Progenitor cell of endocrine pancreas (in vitro differentiated cells): ENCODE results near the gene PROX2. TPM values are rescaled to one million over a fixed set of nuclear protein-coding genes. Genes with fewer than 3 reads are reported as not detected.

Experiments used
- DNase-seq: peaks from one replicate; pipeline ENCODE4 v3.0.0; 2021; ENCODE audit warnings: low spot score; ENCODE audit not compliant: unreplicated experiment
- H3K27ac Mint-ChIP-seq: 2 replicates; pipeline ENCODE4 v1.8.0; 2021; ENCODE audit warnings: mild to moderate bottlenecking, moderate library complexity, mixed read lengths
- H3K27me3 Mint-ChIP-seq: 2 replicates; pipeline ENCODE4 v1.8.0; 2021; ENCODE audit warnings: mixed read lengths
- H3K36me3 Mint-ChIP-seq: 2 replicates; pipeline ENCODE4 v1.8.0; 2022; ENCODE audit warnings: mixed read lengths; ENCODE audit not compliant: insufficient read depth
- H3K4me1 Mint-ChIP-seq: 2 replicates; pipeline ENCODE4 v1.8.0; 2021; ENCODE audit warnings: low read depth, mixed read lengths
- H3K4me3 Mint-ChIP-seq: 2 replicates; pipeline ENCODE4 v1.8.0; 2021; ENCODE audit warnings: low read depth, mild to moderate bottlenecking, moderate library complexity, mixed read lengths
- H3K9me3 Mint-ChIP-seq: 2 replicates; pipeline ENCODE4 v1.8.0; 2021; ENCODE audit warnings: low read depth, mixed read lengths
- CTCF ChIP-seq: fragments of 200-600 bp; sonication (generic); IDR thresholded peaks from one replicate; pipeline ENCODE4 v1.5.0; 2021; ENCODE audit warnings: antibody characterized with exemption, mild to moderate bottlenecking; ENCODE audit not compliant: unreplicated experiment
- total RNA-seq: library from RNA; stranded (reverse); gene quantifications from 2 replicates; pipeline ENCODE4 v1.2.1, GENCODE V29; 2021

The PROX2 gene
- total RNA-seq, 1 donor from 2014 or later = not detected

- peaks cover 15% of the 10 kb centered on the region for H3K27me3 Mint-ChIP-seq
- no peak for DNase-seq
- H3K36me3 Mint-ChIP-seq = no peaks in the 10 kb centered on the region
- no peak for TF ChIP-seq CTCF
- no peak overlapping the region for H3K4me3 Mint-ChIP-seq
- H3K9me3 Mint-ChIP-seq = no peaks in the 10 kb centered on the region
- H3K27ac Mint-ChIP-seq = no peak overlapping the region
- peaks cover 3% of the 10 kb centered on the region for H3K4me1 Mint-ChIP-seq
Measured at GRCh38 chr14:74909911-74910310, 34.0 kb upstream of the PROX2 start.

GRCh38 chr14:74909501-74909900 lies 33.6 kb upstream of the PROX2 start:
- Mint-ChIP-seq H3K36me3 (no peaks in the 10 kb centered on the region), H3K4me3 (no peak overlapping the region), H3K9me3 (no peaks in the 10 kb centered on the region), H3K27ac (no peak overlapping the region), H3K27me3 (peaks cover 14% of the 10 kb centered on the region), H3K4me1 (peaks cover 3% of the 10 kb centered on the region)
- TF ChIP-seq CTCF = no peak
- DNase-seq = no peak

- DNase-seq = no peak
- Mint-ChIP-seq H3K4me1 (peaks cover 1% of the 10 kb centered on the region), H3K36me3 (no peaks in the 10 kb centered on the region), H3K9me3 (no peaks in the 10 kb centered on the region), H3K27ac (peak overlapping the region; percentile 21), H3K27me3 (peaks cover 9% of the 10 kb centered on the region), H3K4me3 (no peak overlapping the region)
- TF ChIP-seq CTCF = no peak
Measured at GRCh38 chr14:74908861-74909341, 33.0 kb upstream of the PROX2 start.

DNA sequence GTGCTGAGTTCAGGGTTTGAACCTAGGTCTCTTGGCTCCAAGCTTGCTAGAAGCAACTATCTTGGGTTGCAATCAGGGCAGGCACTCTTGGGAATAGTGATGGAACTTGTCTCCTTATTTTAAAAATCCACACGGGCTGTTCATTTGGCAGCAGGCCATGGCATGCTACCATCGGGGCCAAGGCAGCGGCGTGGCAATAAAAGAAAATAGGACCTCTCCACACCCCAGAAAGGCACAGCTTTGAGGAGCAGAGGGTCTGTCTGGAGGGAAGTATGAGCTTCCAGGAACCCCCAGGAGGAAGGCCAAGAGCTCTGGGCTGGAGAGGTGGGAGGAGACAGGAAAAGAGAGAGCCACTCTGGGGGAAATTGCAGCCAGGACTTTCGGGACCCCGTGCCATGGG lies 31.8 kb upstream of the PROX2 start:
- H3K27ac Mint-ChIP-seq = no peak overlapping the region
- no peak overlapping the region for H3K4me3 Mint-ChIP-seq
- DNase-seq = no peak

DNA sequence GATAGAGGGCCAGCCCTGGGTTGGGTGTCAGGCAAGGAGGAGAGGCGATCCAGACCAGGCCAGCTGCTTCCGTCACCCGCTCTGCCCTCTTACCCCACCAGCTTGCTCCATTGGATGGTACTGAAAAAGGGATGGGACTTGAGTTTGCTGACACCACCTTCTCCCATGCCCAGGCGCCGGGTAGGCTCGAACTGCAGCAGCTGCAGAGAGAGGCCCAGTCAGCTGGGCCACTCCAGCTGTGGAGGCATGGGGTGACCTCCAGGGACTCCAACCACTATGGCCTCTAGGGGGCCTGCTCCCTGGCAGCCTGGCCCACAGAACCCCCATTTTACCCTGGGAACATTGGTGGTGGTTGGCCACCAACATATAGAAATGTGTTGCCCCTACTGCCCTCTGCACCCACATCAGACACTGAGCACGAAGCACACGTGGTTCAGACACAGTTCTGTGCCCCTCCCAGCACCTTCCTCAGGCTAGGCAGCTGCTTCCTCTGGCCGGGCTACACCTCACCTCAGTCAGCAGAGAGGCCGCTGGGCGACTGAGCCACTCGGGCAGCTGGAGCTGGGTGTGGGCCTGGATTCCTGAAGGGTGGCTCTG lies 31.1 kb upstream of the PROX2 start:
- TF ChIP-seq CTCF = peak; percentile 31
- H3K4me1 Mint-ChIP-seq = peaks cover 1% of the 10 kb centered on the region

More for the DNA sequence above, 31.8 kb upstream of the PROX2 start:
- no peak for TF ChIP-seq CTCF
- Mint-ChIP-seq H3K27me3 (peaks cover 9% of the 10 kb centered on the region), H3K36me3 (peaks cover 1% of the 10 kb centered on the region), H3K9me3 (no peaks in the 10 kb centered on the region), H3K4me1 (peaks cover 1% of the 10 kb centered on the region)

More for the DNA sequence above, 31.1 kb upstream of the PROX2 start:
- Mint-ChIP-seq H3K4me3 (no peak overlapping the region), H3K36me3 (peaks cover 4% of the 10 kb centered on the region), H3K27ac (no peak overlapping the region), H3K9me3 (no peaks in the 10 kb centered on the region), H3K27me3 (peaks cover 7% of the 10 kb centered on the region)
- no peak for DNase-seq
